ENCODE results near the gene CHST8.

- no peak for TF ChIP-seq CTCF (IDR thresholded peaks at IDR 0.05; ENCODE audit: insufficient read depth, low read length)
- TF ChIP-seq POLR2AphosphoS5 (IDR thresholded peaks at IDR 0.05; ENCODE audit: low read depth) = no peak
Observed at GRCh38 chr19:33609353-33609752, 12.4 kb upstream of the CHST8 start.

Measured in HL-60 (cell line).